Stimulated activated memory B cell treated with anti-CD40 and anti-IgM and Interleukin-4, amounts not matched to agents 10 μg/mL and 1 μg/mL and 100 μg/mL, for 72 hours (primary cell): ENCODE measurements around the gene MRPL41.
"Not testable (repeated sequence)": the region's sequence is repeated elsewhere in the genome, so short reads cannot be mapped to it uniquely, and the experiment has no call there.

Experiments
- ATAC-seq: fragments of 150-1000 bp; cut with Tn5 transposase; 2 replicates; pipeline ENCODE4 v1.10.0; 2021
- H3K27ac Mint-ChIP-seq: one replicate; pipeline ENCODE4 v1.8.0; 2022; ENCODE audit warnings: mild to moderate bottlenecking, mixed read lengths
- H3K27me3 Mint-ChIP-seq: one replicate; pipeline ENCODE4 v1.8.0; 2022; ENCODE audit warnings: mixed read lengths
- H3K36me3 Mint-ChIP-seq: one replicate; pipeline ENCODE4 v1.8.0; 2022; ENCODE audit warnings: mixed read lengths
- H3K4me1 Mint-ChIP-seq: one replicate; pipeline ENCODE4 v1.8.0; 2022; ENCODE audit warnings: mixed read lengths
- H3K4me3 Mint-ChIP-seq: one replicate; pipeline ENCODE4 v1.8.0; 2022; ENCODE audit warnings: mild to moderate bottlenecking, moderate library complexity, mixed read lengths
- H3K9me3 Mint-ChIP-seq: one replicate; pipeline ENCODE4 v1.8.0; 2022; ENCODE audit warnings: mixed read lengths

Gene MRPL41

GRCh38 chr9:137536594-137537131 is 15.0 kb upstream of the MRPL41 start:
- not testable (repeated sequence) for H3K27me3 Mint-ChIP-seq, H3K4me3 Mint-ChIP-seq, ATAC-seq, H3K9me3 Mint-ChIP-seq, H3K36me3 Mint-ChIP-seq
- H3K4me1 Mint-ChIP-seq: peaks cover 25% of the 10 kb centered on the region
- peak overlapping the region; percentile 18 for H3K27ac Mint-ChIP-seq

GRCh38 chr9:137538058-137538457 is 13.6 kb upstream of the MRPL41 start:
- peaks cover 5% of the 10 kb centered on the region for H3K9me3 Mint-ChIP-seq
- no peak for ATAC-seq
- peaks cover 25% of the 10 kb centered on the region for H3K4me1 Mint-ChIP-seq
- no peak overlapping the region for H3K4me3 Mint-ChIP-seq
- H3K36me3 Mint-ChIP-seq: peaks cover 11% of the 10 kb centered on the region
- no peaks in the 10 kb centered on the region for H3K27me3 Mint-ChIP-seq
- H3K27ac Mint-ChIP-seq: no peak overlapping the region

GRCh38 chr9:137540536-137540935 is 11.1 kb upstream of the MRPL41 start:
- no peak overlapping the region for H3K4me3 Mint-ChIP-seq
- H3K36me3 Mint-ChIP-seq: peaks cover 9% of the 10 kb centered on the region
- H3K9me3 Mint-ChIP-seq: peaks cover 5% of the 10 kb centered on the region
- H3K27me3 Mint-ChIP-seq: no peaks in the 10 kb centered on the region
- H3K4me1 Mint-ChIP-seq: peaks cover 13% of the 10 kb centered on the region
- ATAC-seq: no peak
- H3K27ac Mint-ChIP-seq: no peak overlapping the region

DNA sequence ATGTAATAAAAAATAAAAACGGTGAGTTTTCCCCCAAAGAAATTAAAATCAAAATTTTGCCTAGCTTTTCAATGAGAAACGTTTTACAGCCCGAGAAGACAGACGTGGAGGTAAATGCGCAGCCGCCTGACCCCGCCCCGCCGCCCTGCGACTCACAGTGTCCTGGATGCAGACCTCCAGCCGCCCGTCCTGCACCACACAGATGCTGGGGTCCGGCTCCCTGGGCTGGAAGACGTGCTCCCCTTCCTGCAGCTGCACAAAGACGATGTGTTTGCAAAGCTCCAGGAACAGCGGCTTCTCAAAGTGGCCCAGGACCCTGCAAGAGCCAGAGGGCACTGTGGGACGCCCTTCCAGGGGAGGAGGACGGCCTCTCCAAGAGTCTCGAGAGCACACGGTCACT is 9.2 kb upstream of the MRPL41 start:
- peaks cover 4% of the 10 kb centered on the region for H3K9me3 Mint-ChIP-seq
- H3K4me3 Mint-ChIP-seq: no peak overlapping the region
- peaks cover 4% of the 10 kb centered on the region for H3K4me1 Mint-ChIP-seq
- H3K27ac Mint-ChIP-seq: no peak overlapping the region
- no peak for ATAC-seq
- no peaks in the 10 kb centered on the region for H3K27me3 Mint-ChIP-seq
- H3K36me3 Mint-ChIP-seq: peaks cover 9% of the 10 kb centered on the region

- no peak for ATAC-seq
- Mint-ChIP-seq H3K27ac (no peak overlapping the region), H3K4me1 (peaks cover 11% of the 10 kb centered on the region), H3K36me3 (peaks cover 9% of the 10 kb centered on the region), H3K27me3 (no peaks in the 10 kb centered on the region), H3K4me3 (no peak overlapping the region), H3K9me3 (peaks cover 4% of the 10 kb centered on the region)
Observed at GRCh38 chr9:137543237-137543963, 8.3 kb upstream of the MRPL41 start.

DNA sequence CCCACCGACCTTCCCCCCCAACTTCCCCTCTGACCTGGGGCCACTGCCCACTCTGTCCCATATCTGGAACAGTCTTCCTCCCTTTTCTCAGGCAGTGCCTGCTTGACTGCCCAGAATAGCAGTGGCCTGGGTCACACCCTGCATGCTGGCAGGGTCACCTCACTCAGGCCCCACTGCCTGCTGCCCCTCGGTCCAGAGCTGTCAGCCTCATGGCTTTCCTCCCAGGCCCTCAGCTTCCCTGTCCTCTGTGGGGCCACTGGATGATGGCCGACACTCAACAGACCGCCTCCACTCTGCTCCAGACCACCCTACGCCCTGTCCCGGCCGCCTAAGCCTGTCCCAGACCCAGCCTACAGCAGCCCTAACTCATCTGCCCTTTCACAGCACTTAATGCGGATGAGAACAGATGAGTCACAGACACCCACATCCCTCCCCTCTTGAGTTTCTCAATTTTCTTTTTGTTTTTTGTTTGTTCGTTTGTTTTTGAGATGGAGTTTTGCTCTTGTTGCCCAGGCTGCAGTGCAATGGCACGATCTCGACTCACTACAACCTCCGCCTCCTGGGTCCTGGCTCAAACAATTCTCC is 7.4 kb upstream of the MRPL41 start:
- peaks cover 9% of the 10 kb centered on the region for H3K36me3 Mint-ChIP-seq
- H3K9me3 Mint-ChIP-seq: peaks cover 4% of the 10 kb centered on the region
- no peak for ATAC-seq
- no peaks in the 10 kb centered on the region for H3K27me3 Mint-ChIP-seq
- H3K4me1 Mint-ChIP-seq: peaks cover 17% of the 10 kb centered on the region
- no peak overlapping the region for H3K27ac Mint-ChIP-seq
- H3K4me3 Mint-ChIP-seq: no peak overlapping the region

GRCh38 chr9:137545123-137545522 is 6.6 kb upstream of the MRPL41 start:
- Mint-ChIP-seq H3K27me3 (no peaks in the 10 kb centered on the region), H3K9me3 (peaks cover 4% of the 10 kb centered on the region), H3K36me3 (peaks cover 9% of the 10 kb centered on the region), H3K27ac (no peak overlapping the region), H3K4me3 (no peak overlapping the region), H3K4me1 (peaks cover 25% of the 10 kb centered on the region)
- ATAC-seq: no peak

GRCh38 chr9:137547687-137548543 is 3.8 kb upstream of the MRPL41 start:
- Mint-ChIP-seq H3K4me1 (peaks cover 38% of the 10 kb centered on the region), H3K9me3 (peaks cover 4% of the 10 kb centered on the region), H3K27ac (peak overlapping the region; percentile 81), H3K27me3 (no peaks in the 10 kb centered on the region), H3K4me3 (no peak overlapping the region), H3K36me3 (peaks cover 5% of the 10 kb centered on the region)
- no peak for ATAC-seq

DNA sequence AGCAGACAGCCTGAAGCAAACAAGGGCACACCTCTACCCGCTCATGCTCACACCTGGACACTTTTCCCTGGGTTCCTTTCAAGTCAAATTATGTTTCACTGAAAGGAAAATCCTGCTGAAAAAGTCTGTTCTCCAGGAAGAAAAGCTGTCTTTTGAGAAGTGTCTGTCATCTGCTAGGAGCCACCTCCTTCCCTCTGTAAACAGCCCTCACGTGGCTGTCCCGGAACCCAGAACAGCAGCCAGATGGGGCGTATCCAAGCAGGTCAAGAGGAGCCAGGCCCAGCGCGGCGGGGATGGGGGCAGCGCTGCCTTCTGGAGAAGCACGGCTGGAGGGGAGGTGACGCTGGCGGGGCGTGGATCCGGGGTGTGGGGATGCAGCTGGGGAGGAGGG is 1.5 kb upstream of the MRPL41 start, which contains the start of gene PNPLA7:
Gene PNPLA7 (minus strand): TSS at position 172 of the 391 bp plus-strand sequence. CDS start 205 bp downstream, outside the sequence.
- Mint-ChIP-seq H3K4me3 (peak within 1 kb of the TSS; percentile 88), H3K27ac (peak within 1 kb of the TSS; percentile 84), H3K36me3 (peaks cover 3% of the 10 kb centered on the region), H3K4me1 (peaks cover 38% of the 10 kb centered on the region), H3K27me3 (no peaks in the 10 kb centered on the region), H3K9me3 (peaks cover 4% of the 10 kb centered on the region)
- peak; percentile 55 for ATAC-seq

GRCh38 chr9:137550958-137551263 is 768 bp upstream of the MRPL41 start:
- peak overlapping the region; percentile 80 for H3K4me3 Mint-ChIP-seq
- peak overlapping the region; percentile 84 for H3K27ac Mint-ChIP-seq
- not testable (repeated sequence) for H3K9me3 Mint-ChIP-seq, H3K36me3 Mint-ChIP-seq, H3K27me3 Mint-ChIP-seq
- ATAC-seq: peak; percentile 17
- H3K4me1 Mint-ChIP-seq: peaks cover 38% of the 10 kb centered on the region

DNA sequence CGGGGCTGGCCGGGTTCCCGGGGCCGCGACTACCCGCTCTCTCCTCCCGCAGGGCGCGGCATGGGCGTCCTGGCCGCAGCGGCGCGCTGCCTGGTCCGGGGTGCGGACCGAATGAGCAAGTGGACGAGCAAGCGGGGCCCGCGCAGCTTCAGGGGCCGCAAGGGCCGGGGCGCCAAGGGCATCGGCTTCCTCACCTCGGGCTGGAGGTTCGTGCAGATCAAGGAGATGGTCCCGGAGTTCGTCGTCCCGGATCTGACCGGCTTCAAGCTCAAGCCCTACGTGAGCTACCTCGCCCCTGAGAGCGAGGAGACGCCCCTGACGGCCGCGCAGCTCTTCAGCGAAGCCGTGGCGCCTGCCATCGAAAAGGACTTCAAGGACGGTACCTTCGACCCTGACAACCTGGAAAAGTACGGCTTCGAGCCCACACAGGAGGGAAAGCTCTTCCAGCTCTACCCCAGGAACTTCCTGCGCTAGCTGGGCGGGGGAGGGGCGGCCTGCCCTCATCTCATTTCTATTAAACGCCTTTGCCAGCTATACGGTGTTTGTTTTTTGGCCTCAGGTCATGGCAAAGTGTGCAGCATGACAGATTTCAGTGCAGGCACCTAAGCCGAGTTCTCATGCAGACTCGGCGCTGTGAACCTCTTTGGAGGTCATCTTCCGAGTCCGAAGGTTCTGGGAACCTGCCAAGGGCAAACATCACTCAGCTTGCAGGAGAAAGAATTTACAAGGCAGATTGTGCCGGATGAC is 516 bp downstream of the MRPL41 start:
- H3K4me3 Mint-ChIP-seq: peak overlapping the region; percentile 86
- peaks cover 34% of the 10 kb centered on the region for H3K4me1 Mint-ChIP-seq
- H3K9me3 Mint-ChIP-seq: no peaks in the 10 kb centered on the region
- peak; percentile 14 for ATAC-seq
- H3K36me3 Mint-ChIP-seq: peaks cover 23% of the 10 kb centered on the region
- H3K27ac Mint-ChIP-seq: peak overlapping the region; percentile 84
- H3K27me3 Mint-ChIP-seq: no peaks in the 10 kb centered on the region

GRCh38 chr9:137553654-137554053 is 2.0 kb downstream of the MRPL41 start:
- Mint-ChIP-seq H3K36me3 (peaks cover 29% of the 10 kb centered on the region), H3K4me1 (peaks cover 27% of the 10 kb centered on the region)
- H3K9me3 Mint-ChIP-seq, ATAC-seq, H3K4me3 Mint-ChIP-seq, H3K27ac Mint-ChIP-seq, H3K27me3 Mint-ChIP-seq: not testable (repeated sequence)

DNA sequence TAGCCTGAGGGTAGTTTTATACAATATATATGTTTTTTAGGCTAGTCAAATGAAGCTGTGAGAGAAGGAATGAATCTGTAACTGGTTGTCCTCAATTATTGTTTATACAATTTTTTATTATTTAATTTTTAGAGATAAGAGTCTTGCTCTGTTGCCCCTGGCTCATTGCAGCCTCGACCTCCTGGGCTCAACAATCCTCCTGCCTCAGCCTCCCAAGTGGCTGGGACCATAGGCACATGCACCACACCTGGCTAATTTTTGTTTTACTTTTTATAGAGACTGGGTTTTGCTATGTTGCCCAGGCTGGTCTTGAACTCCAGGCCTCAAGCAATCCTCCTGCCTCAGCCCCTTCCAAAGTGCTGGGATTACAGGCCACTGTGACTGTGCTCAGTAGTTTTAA is 2.7 kb downstream of the MRPL41 start:
- peaks cover 20% of the 10 kb centered on the region for H3K4me1 Mint-ChIP-seq
- H3K4me3 Mint-ChIP-seq: no peak overlapping the region
- no peaks in the 10 kb centered on the region for H3K27me3 Mint-ChIP-seq
- no peak for ATAC-seq
- no peaks in the 10 kb centered on the region for H3K9me3 Mint-ChIP-seq
- no peak overlapping the region for H3K27ac Mint-ChIP-seq
- H3K36me3 Mint-ChIP-seq: peaks cover 30% of the 10 kb centered on the region

- Mint-ChIP-seq H3K36me3 (peaks cover 38% of the 10 kb centered on the region), H3K9me3 (no peaks in the 10 kb centered on the region), H3K27ac (no peak overlapping the region), H3K4me1 (peaks cover 12% of the 10 kb centered on the region), H3K4me3 (no peak overlapping the region), H3K27me3 (no peaks in the 10 kb centered on the region)
- no peak for ATAC-seq
Observed at GRCh38 chr9:137555179-137555578, 3.5 kb downstream of the MRPL41 start.
